Cardiac fibroblast (primary cell): ENCODE measurements around the gene CHMP6.
A peak's percentile ranks its signal among the peaks of the same experiment; 100 is the strongest.
"Not testable (repeated sequence)": the region's sequence is repeated elsewhere in the genome, so short reads cannot be mapped to it uniquely, and the experiment has no call there.

ENCODE experiments used
- DNase-seq, 2 donors: peaks; one replicate each; pipeline versions ENCODE4 v3.0.0 to v3.0.0-alpha.2; 2010; ENCODE audit warnings: low read depth in 2 of 2
- H3K4me3 ChIP-seq, 2 donors: replicated peaks in 1 of 2; 1 replicate in 1 of 2; 2 replicates in 1 of 2; pipeline ENCODE4 v1.5.1; 2011; ENCODE audit warnings: low read depth in 2 of 2, low read length in 2 of 2, mild to moderate bottlenecking in 2 of 2, moderate library complexity in 1 of 2
- TF ChIP-seq, protein P1 (sequence below): IDR thresholded peaks from one replicate; pipeline ENCODE4 v1.5.1; 2011; ENCODE audit warnings: low read depth, mild to moderate bottlenecking, low read length, inconsistent platforms

CHMP6 gene

DNA sequence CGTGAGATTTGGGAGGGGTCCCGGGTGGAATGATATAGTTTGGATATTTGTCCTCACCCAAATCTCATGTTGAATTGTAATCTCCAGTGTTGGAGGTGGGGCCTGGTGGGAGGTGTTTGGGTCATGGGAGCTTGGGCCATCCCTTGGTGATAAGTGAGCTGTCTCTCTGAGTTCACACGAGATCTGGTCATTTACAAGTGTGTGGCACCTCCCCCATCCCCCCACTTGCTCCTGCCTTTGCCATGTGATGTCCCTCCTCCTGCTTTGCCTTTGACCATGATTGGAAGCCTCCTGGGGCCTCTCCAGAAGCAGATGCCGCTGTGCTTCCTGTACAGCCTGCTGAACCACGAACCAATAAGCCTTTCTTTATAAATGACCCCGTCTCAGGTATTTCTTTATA, 22.0 kb downstream of the CHMP6 start:
- TF ChIP-seq, protein P1, sequence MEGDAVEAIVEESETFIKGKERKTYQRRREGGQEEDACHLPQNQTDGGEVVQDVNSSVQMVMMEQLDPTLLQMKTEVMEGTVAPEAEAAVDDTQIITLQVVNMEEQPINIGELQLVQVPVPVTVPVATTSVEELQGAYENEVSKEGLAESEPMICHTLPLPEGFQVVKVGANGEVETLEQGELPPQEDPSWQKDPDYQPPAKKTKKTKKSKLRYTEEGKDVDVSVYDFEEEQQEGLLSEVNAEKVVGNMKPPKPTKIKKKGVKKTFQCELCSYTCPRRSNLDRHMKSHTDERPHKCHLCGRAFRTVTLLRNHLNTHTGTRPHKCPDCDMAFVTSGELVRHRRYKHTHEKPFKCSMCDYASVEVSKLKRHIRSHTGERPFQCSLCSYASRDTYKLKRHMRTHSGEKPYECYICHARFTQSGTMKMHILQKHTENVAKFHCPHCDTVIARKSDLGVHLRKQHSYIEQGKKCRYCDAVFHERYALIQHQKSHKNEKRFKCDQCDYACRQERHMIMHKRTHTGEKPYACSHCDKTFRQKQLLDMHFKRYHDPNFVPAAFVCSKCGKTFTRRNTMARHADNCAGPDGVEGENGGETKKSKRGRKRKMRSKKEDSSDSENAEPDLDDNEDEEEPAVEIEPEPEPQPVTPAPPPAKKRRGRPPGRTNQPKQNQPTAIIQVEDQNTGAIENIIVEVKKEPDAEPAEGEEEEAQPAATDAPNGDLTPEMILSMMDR: no peak

DNA sequence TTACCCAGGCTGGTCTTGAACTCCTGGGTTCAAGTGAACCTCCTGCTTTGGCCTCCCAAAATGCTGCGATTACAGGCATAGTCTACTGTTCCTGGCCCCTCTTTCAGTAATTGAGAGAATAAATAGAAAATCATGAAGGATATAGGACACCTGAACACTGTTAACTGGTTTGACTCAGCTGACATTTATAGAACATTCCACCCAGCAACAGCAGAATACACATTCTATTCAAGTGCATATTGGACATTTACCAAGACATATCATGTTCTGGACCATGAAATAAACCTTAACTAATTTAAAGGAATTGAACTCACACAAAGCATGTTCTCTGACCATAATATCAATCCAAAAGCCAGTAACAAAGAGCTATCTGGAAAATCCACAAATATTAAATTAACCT, 23.5 kb downstream of the CHMP6 start:
- no peak for DNase-seq

More for the DNA sequence above, 22.0 kb downstream of the CHMP6 start:
- DNase-seq: no peak
- H3K4me3 ChIP-seq: no peak overlapping the region

DNA sequence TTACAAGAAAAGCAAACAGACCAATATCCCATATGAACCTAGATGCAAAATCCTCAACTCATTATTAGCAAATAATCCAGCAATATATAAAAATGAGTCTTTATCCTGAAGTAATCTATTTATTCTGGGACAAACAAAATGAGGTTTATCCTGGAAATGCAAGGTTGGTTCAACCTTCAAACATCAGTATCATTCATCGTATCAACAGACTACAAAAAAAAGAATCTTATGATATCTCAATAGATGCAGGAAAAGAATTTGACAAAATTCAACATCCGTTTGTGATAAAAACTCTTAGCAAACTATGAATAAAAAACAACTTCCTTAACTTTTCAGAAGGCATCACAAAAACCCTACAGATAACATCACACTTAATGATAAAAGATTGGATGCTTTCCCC, 24.9 kb downstream of the CHMP6 start:
- TF ChIP-seq, protein P1: no peak
- no peak for DNase-seq
- no peak overlapping the region for H3K4me3 ChIP-seq

More for the DNA sequence above, 23.5 kb downstream of the CHMP6 start:
- TF ChIP-seq, protein P1: no peak
- H3K4me3 ChIP-seq: no peak overlapping the region

DNA sequence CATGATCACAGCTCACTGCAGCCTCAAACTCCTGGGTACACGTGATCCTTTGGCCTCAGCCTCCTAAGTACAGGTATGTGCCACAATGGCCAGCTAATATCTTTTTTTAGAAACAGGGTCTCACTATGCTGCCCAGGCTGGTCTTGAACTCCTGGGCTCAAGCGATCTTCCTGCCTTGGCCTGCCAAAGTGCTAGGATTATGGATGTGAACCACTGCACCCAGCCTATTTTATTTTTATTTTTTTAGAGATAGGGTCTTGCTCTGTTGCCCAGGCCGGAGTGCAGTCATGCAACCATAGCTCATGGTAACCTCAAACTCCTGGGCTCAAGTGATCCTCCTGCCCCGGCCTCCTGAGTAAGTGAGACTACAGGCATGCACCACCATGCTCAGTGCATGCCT, 25.7 kb downstream of the CHMP6 start:
- DNase-seq, H3K4me3 ChIP-seq: not testable (repeated sequence)

DNA sequence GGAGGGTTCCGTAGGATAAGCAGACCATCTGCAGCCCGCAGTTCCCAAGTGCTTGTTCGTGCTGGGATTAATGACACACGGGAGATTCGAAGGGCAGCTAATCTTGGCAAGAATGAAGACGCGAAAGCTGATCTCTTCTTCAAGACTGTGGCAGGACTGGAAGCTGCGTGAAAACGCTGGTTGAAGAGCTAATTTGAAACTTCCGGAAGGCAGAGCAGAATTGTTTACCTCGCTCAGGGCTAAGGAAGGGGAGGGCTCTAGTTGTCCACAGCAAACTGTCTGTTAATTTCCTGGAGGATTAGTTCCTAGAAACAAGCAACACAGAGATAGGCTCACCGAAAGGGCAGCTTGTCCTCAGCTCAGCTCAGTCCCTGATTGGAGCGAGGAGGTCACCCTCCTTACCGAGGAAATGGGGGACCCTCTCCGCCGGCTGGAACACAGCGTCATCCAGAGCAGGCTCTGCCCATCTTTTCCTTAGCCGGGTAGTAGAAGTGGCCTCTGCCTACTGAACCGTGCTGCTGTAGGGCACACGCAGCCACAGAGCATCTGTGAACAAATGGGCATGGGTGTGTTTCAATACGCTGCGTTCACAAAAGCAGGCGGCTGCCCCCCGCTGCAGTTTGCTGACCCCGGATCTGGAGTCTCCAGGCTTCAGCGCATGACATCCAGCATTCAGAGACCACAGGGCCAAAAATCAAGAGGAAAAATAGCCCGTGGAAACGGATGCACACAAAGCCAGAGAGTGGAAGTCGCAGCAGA, 26.6 kb downstream of the CHMP6 start:
- TF ChIP-seq, protein P1: no peak
- H3K4me3 ChIP-seq: peak overlapping the region in 1 of 2 donors; percentile 3
- peak; percentile 36 to 65 for DNase-seq

DNA sequence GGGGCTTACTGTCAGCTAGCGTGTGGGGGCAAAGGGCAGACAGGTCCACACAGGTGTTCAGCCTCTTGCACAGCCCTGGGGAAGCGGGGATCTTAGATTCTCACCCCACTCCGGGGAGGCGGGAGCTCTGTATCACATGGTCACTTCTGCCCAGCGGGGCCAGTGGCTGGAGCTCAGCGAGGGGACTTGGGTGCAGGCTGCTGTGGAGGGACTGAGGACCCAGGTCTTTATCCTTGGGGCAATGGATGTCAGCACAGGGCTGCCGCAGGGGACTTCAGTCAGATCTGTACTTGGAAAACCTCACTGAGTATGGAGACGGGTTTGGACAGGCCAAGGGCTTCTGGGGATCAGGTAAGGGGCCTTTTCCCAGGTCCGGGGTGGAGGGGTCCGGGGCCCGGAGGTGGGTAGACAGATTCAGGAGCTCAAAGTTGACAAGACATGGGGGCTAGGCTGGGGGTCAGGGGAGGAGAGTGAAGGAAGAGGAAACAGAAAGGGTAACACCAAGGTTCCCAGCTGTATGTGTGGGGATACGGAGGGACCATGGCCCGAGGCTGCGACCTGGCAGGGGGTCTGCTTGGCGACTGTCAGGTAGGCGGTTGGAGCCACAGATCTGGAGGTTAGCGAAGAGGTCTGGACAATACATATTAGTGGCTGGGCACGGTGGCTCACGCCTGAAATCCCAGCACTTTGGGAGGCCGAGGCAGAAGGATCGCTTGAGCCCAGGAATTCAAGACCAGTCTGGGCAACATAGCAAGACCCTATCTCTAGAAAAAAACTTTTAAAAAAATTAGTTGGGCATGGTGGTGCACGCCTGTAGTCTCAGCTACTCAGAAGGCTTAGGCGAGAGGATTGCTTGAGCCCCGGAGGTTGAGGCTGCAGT, 28.2 kb downstream of the CHMP6 start:
- no peak overlapping the region for H3K4me3 ChIP-seq
- no peak for DNase-seq
- TF ChIP-seq, protein P1: no peak

DNA sequence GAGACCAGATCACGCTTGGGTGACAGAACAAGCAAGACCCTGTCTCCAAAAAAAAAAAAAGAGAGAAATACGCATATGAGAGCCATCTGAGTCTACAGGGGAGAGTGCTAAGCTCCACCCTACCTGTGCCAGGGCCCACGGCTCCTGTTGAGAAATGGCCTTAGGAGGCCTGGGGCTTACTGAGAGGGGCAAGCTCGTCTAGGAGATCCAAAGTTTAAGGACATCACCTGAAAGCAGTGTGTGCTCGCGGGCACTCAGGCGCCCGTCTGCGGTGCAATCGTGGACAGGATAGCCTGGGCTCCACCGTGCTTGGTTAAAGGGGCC, 28.8 kb downstream of the CHMP6 start:
- DNase-seq: no peak
- TF ChIP-seq, protein P1: no peak
- no peak overlapping the region for H3K4me3 ChIP-seq
